Activated CD8-positive, alpha-beta memory T cell treated with anti-CD3 and anti-CD28 coated beads, Interleukin-2, amount 50 U/mL, for 48 hours (primary cell): Measurements from ENCODE around the gene YJEFN3.
A peak's percentile ranks its signal among the peaks of the same experiment; 100 is the strongest.

Source experiments
- DNase-seq: peaks from one replicate; pipeline ENCODE4 v3.0.0-alpha.2; 2020

Gene YJEFN3

DNA sequence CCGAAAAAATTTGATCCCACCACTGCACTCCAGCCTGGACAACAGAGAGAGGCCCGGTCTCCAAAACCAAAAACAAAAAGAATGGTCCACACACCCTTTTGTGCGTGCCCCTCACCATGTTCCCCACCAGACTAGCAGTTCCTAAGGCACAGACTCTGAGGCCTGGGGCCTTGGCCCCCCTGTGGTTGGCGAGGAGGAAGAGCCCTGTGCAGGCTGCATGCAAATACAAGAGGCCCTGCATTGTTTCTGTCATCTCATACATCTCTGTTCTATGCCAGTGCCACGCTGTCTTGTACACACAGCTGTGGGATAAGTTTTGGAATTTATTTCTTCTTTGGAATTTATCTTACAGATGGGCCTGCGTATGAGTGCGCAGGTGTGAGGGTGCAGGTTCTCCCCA is 4.7 kb upstream of the YJEFN3 start:
- DNase-seq: no peak

DNA sequence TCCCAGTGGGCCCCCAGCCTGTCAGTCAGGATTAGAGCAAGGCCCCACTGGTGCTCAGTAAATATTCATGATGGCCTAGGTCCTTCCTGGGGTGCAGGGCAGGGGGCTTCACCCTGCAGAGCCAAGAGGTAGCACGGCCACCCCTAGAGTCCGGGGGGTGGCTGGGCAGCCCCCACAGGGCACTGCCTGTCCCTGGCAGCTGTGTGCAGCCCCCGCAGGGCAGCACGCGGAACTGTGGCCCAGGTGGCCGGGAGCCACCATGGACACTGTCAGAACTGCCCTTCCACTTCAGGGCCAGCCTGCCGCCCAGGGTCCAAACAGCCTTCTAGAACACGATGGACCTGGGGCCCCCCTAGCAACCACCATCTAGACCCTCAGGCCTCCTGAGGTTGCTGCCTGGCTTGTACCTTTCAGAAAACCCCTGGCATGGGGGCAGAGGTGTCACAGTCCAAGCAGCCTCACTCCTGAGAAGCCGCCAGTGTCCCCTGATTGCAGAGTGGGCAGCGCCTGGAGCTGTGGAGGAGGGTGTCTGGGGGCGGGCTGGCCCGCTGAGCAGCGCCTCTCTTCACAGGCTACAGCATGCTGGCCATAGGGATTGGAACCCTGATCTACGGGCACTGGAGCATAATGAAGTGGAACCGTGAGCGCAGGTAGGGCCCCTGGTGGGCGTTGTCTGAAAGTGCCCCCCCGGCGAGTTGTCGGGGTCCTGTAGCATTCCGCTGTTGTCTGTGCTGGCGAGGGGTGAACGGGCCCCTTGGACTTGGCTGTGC is 2.9 kb upstream of the YJEFN3 start:
- no peak for DNase-seq

DNA sequence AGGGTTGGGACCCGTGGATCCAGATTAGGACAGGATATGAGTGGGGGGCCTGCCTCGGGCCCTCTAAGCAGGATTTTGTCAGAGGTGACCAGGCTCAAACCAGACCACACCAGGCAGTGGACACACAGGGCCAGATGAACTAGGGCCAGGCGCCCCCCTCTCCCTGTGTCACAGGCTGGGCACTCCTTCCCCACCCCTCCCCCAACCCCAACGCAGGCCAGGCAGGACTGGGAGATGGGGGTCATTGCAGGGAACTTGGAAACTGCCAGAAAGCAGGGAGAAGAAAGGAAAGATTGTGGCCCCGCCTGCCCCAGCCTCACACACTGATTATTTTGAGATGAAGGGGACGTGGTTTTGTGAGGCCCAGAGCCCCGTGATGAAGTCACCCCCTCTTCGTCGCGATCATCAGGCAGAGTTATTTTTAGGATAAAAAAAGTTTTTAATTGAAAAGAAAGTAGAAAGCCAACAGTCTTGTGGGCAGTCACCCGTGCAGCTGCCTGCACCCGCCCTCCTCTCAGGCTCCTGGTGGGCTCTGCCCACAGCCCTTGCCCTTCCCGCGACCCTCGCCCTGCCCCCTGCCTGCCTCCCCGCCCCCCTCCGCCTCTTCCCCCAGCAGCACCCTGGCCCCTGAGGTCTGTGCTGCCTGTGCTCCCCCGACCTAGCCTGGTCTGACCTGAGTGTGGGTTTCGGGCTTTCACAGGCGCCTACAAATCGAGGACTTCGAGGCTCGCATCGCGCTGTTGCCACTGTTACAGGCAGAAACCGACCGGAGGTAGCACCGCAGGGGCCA is 1.9 kb upstream of the YJEFN3 start:
- no peak for DNase-seq

DNA sequence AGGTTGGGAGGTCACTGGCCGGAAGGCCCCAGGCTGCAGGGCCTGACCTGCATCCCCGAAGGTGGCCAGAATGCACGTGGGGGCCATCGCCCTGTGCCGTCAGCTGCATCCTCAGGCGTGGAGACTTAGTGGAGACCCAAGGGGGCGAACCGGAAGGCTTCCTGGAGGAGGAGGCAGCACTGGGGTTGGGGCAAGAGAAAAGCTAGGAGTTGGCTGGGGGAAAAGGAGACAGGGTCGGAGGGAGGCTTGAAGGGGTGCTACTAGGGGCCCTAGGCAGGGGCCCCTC is 1.4 kb upstream of the YJEFN3 start:
- DNase-seq: no peak

DNA sequence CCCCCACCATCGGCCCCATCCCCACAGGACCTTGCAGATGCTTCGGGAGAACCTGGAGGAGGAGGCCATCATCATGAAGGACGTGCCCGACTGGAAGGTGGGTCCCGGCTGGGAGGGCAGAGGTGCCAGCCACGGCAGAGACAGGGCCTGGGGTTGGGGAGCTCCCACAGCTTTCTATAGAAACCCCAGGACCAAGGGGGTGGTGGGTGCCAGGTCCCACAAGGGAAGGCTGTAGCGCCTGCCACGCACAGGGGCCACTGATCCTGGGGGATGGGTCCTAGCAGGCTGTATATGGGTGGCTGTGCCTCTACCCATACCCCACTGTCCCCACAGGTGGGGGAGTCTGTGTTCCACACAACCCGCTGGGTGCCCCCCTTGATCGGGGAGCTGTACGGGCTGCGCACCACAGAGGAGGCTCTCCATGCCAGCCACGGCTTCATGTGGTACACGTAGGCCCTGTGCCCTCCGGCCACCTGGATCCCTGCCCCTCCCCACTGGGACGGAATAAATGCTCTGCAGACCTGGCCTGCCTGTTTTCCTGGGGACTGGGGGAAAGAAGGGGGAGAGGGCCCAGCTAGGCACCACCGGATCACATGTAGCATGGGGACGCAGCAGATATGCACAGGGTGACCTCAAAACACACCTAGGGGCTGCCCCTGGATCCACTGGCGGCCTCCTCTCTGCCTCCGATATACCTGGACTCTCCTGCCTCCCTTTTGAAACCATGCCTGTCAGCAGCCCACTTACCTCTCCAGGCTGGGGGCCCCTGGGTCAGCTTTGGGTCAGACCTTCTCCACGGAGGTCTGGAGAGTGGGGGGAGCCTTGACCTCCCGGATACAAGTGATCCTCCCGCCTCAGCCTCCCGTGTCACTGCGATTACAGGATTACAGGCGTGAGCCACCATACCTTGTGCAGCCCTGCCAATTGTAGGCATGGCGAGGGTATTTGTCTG is 761 bp upstream of the YJEFN3 start:
- no peak for DNase-seq

DNA sequence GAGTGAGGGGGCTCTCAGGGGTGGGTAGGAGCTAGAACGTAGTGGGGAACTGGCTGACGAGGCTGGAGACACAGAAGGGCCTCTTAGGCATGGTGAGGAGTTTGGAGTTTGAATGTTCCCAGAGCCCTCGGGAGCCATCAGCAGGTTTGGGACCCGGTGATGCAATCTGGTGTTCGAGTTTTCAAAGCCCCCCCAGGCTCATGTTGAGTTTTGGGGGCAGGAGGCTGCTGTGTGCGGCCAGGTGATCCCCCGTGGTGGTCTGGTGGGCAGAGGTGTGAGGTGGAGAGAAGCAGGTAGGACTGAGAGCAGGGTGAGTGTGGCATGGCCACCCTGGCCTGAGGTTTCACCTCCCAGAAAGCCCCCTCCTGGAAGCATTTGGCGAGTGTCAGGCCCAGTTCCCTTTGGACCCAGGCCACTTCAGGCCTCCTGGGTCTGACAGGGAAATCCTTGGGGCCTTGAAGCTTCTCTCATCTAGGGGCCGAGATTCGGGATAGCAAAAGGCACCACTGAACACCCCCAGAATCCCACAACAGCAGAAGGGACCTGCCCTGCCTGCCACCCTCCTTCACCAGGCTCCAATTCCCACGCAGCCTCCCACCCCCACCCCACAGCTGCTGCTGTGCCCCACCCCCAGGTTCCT is 1.2 kb downstream of the YJEFN3 start:
- no peak for DNase-seq

DNA sequence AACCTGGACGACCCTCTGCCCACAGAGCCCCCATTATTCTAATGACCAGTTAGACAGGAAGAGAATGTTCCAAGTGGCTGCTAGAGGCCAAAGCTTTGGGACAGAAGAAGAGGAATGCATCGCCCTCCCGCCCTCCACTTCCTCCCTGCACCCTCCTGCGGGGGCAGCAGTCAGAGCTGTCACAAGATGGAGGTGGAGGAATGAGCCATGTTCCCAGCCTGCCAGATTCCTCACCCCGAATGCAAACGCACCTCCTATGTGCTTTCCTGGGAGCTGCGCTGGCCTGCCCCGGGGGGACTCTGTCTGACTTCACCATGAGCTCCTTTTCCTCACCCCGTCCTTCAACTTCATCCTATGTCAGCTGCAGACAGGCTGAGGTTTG is 1.7 kb downstream of the YJEFN3 start:
- DNase-seq: no peak

DNA sequence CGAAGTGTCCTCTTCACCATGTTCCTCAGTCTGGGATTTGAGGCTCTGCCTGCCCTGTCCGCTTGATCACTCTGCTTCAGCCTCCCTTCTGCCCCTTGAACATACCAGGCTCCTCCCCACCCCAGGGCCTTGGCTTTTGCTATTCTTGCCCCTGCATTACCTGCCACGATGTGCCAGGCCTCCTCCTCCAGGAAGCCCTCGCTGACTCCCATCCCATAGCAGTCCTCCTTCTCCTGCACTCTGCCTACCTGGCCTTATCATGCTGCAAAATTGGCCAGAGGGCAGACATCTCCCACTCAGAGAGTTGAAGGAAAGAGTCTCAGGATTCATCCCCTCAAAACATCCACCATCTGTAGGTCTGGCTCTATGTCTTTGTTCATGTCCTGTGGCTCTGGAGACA is 2.2 kb downstream of the YJEFN3 start:
- DNase-seq: no peak

DNA sequence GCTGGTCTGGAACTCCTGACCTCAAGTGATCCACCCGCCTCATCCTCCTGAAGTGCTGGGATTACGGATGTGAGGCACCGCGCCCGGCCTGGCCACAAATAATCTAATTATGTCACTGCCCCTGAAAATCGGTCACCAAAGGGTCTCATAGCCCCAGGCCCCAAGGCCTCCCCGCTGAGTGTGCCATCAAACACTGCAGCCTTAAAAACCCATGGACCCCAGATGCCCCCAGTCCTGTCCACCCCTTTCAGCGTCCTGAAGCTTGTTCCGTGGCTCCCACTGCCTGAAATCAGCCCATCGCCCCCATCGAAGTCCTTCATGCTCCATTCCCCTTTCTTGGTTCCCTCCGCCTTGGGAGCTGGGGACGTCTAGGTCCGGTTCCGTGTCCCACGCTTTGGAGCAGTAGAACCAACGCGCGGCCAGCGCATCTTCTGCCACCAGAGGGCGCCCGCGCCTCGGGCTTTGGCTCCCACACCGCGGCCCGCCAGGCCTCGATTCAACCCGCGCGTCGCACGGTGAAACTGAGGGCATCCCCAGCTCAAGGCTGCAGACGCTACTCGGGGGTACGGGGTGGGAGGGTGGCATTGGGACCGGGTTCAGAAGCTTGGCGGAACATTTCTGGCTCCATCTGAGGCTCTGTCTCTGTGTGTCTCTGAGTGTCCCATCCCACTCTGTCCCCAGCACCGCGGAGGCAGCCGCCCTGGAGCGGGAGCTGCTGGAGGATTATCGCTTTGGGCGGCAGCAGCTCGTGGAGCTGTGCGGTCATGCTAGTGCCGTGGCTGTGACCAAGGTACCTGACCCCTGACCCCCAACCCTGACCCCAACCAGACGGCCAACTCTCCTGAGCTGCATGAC is 3.5 kb downstream of the YJEFN3 start:
- DNase-seq: peak; percentile 99

DNA sequence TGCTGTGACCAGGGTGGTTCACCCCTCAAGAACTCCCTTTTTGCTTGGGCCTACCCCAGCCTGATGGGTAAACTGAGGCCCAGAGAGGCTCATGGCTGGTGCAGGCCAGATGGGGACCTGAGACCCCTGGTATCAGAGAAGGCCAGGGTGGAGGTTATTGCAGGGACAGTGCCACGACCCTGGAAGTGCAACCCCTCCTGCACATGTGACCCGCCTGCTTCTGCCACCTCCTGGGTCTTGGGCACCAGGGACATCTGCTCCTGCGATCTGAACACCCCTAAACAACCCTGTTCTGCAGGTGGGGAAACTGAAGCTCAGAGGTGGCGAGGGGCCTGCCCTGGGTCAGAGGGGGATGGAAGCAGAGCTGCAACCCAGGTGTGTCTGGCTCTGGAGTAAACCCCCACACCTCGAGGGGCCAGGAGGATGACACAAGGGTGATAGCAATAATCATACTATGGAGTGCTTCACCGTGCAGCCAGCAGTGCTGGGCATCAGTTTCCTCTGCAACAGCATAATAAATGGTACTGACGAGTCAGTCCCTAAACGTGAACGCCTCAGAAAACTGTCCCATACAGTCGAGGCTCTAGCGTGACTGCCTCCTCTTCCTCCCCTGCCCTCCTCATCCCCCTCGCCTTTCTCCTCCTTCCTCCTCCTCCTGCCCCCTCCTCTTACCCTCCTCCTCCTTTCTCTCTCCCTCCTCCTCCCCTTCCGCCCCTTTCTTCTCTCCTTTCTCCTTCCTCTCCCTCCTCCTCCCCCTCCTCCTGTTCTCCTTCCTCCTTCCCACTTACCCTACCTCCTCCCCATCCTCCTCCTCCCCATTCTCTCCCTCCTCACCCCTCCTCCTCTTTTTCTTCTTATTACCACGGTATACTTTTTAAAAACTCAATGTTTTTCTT is 4.3 kb downstream of the YJEFN3 start:
- DNase-seq: no peak

DNA sequence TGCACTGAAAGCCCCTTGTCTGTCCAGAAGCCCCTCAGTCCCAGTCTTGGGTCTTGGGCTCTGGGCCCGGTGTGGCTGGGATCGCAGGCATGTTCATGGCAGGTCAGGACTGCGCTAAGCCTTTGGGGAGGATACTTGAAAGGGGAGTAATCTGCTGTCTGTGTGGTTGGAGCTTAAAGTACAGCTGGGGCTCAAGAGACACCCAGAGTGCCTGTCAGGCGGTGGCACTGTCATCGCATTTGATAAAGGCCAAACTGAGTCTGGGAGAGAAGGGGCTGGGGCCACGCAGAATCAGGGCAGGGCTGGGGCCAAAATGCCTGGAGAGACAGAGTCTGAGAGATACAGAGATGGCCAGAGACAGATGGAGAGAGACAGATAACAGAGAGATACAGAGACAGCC is 5.1 kb downstream of the YJEFN3 start:
- DNase-seq: no peak

DNA sequence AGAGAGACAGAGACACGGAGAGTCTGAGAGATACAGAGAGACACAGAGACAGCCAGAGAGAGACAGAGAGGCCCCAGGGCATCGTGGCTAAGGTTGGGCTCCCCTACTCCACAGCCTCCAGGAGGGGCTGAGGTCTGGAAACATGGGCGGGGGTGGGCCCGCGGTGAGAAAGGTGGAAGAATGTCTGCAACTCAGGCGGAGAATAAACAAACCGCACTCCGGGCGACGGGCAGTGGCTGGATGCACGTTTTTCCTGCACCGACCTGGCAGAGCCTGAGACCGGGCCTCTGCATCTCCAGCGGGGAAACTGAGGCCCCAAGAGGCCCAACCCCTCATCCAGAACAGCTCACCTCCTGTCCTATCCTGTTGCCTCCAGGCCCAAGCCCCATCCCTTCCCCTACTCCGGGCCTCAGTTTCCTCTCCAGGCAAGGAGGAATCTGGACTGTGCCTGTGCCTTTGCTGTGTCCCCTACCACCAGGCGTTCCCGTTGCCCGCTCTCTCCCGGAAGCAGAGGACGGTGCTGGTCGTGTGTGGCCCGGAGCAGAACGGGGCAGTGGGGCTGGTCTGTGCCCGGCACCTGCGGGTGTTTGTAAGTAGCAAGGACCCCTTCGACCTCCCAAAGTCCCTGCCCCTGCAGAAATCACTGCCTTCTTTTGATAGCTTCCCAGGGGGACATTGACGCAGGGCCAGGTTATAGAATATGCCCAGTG is 6.0 kb downstream of the YJEFN3 start:
- no peak for DNase-seq

DNA sequence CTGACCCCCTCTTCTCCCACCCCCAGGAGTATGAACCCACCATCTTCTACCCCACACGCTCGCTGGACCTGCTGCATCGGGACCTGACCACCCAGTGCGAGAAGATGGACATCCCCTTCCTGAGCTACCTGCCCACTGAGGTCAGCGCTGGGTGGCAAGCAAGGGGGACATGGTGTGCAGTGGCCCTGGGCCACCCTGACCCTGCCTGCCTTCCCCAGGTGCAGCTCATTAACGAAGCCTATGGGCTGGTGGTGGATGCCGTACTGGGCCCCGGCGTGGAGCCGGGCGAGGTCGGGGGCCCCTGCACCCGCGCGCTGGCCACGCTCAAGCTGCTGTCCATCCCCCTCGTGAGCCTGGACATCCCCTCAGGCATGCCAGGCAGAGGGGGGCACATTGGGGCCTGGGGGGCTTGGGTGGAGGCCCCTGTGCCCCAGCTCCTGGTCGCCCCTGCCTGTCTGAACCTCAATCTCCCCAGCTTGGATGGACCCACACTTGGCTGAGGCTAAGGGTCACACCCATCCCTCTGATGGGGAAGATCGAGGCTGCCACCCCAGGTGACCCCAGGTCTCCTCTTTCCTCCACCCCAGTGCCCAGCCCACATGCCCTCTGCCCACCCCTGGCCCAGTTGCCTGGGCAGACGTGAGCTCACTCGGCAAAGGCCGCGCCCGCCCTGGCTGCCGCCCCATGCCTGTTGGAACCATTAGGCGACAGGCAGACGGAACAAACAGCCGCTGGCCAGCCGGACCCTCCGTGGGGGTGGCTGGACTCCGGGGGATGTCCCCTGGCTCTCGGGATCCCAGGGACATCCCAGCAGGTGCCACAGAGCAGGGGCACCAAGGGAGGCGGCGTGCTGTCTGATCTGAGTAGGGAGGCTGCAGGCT is 6.8 kb downstream of the YJEFN3 start:
- DNase-seq: no peak

DNA sequence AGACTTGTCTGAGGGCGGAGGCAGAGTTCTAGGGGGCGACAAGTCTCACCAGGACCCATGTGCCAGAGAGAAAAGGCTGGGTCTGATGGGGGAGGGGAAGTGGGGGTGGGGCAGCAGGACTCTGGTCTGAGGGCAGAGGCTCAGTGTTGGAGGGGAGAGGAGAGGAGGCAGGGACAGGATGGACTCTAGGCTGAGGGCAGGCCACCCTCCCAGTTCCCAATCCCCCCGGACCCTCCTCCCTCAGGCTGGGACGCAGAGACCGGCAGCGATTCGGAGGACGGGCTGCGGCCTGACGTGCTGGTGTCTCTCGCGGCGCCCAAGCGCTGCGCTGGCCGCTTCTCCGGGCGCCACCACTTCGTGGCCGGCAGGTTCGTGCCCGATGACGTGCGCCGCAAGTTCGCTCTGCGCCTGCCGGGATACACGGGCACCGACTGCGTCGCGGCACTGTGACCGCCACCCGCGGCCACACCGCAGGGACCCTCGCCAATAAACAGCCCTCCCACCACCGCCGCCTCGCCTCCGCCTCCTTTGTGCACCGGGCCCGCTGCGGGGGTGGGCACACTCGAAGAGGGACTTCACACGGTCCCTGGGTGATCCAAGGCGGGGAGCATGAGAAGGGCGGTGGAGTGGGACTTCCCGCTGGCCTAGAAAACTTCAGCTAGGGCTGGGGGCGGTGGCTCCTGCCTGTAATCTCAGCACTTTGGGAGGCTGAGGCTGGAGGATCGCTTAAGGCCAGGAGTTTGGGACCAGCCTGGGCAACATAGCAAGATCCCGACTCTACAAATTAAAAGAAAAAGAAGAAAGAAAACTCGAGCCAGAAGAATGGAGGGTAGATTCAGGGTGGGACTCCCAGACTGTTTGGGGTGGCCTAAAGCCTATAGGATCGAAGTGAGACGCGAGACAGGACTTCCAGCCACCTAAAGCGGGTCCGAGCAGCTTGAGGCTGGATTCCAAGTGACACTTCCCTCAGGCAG is 8.7 kb downstream of the YJEFN3 start:
- no peak for DNase-seq

DNA sequence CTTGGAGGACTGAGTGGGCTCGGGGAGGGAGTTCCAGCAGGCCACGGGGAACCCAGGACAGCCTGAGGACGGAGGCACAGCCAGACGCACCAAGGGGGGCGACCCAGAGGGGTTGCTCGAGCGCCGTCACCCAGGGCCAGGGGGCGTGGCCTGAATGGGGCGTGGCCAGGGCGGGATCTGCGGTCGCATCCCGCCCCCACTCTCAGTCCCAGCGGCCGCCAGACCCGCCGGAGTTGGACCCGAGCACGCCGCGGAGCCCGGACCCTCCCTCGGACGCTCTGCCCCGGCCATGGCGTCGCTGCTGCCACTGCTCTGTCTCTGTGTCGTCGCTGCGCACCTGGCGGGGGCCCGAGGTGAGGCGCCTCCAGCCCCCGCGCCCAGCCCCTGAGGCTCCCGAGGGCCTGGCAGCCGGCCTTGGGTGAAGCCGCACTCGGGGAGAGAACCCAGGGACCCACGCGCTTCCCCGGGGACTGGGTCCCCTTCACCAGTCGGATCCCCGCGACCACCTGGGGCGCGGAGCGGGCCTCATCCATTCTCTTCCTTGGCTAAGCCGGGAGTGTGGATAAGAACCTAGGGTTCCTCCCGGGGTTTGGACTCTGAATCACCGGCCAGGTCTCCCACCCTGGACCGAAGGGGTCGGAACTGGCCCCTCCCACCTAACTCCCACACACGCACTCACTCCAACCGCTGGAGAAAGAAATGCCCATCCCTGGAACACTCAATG is 9.5 kb downstream of the YJEFN3 start, which contains the start of gene CILP2:
CILP2 (plus strand) TSS at position 205 of the 724 bp plus-strand sequence; CDS start at position 290, 85 bp downstream.
- DNase-seq: peak; percentile 80

DNA sequence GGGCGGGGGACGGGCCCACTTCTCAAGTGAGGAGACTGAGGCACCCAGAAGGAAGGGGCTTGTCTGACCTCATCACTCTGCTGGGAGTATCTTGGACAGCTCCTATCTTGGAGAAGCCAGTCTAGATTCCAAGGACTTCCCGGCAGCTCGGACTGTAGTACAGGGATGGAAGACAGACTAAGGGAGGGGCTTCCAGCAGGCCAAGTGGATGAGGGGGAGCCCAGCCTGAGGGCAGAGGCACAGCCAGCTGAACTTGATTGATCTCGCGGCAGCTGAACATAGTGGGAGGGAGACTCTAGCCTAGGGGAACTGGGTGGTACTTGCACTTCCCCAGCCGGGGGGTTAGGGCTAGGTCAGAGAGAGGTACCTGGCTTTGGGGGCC is 10.1 kb downstream of the YJEFN3 start:
- no peak for DNase-seq

DNA sequence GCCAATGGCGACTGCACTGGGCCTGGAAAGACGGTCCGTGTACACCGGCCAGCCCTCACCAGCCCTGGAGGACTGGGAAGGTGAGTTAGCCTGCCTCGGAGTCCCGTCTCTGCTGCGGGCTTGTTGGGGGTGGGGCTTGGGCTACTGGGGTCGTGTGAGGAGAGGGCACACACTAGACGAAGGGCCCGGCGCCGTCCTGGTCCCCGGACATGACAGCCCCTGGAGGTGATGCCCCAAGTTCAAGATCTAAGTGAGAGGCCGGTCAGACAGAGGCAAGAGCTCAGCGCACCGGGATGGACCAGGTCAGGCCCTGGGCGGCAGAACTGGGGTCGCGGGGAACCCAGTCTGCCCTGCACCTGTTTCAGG is 11.0 kb downstream of the YJEFN3 start:
- no peak for DNase-seq
